NCI-H526 treated with DMSO at 0.1 percent for 48 hours (cell line): Measurements from ENCODE around the gene STON2.
"Not testable (repeated sequence)": the region's sequence is repeated elsewhere in the genome, so short reads cannot be mapped to it uniquely, and the experiment has no call there.

ENCODE experiments used
- DNase-seq: peaks from one replicate; lab custom pipeline; 2025; lab: John Stamatoyannopoulos, UW

Gene STON2

GRCh38 chr14:81380009-81380408, 20.1 kb downstream of the STON2 start:
- not testable (repeated sequence) for DNase-seq

GRCh38 chr14:81371802-81372201, 28.3 kb downstream of the STON2 start:
- no peak for DNase-seq

- no peak for DNase-seq
Measured at GRCh38 chr14:81367563-81367962, 32.6 kb downstream of the STON2 start.

GRCh38 chr14:81366884-81367283, 33.2 kb downstream of the STON2 start:
- DNase-seq, result no peak

GRCh38 chr14:81366214-81366613, 33.9 kb downstream of the STON2 start:
- DNase-seq, result no peak

GRCh38 chr14:81363746-81364378, 36.3 kb downstream of the STON2 start:
- DNase-seq, result no peak

- no peak for DNase-seq
Measured at GRCh38 chr14:81353691-81354323, 46.3 kb downstream of the STON2 start.

- DNase-seq, result no peak
Measured at GRCh38 chr14:81352413-81352812, 47.7 kb downstream of the STON2 start.

GRCh38 chr14:81351205-81351604, 48.9 kb downstream of the STON2 start:
- no peak for DNase-seq

GRCh38 chr14:81350344-81351130, 49.6 kb downstream of the STON2 start:
- DNase-seq, result no peak

- no peak for DNase-seq
Measured at GRCh38 chr14:81348061-81348460, 52.1 kb downstream of the STON2 start.

- DNase-seq, result no peak
Measured at GRCh38 chr14:81345781-81346180, 54.3 kb downstream of the STON2 start.

GRCh38 chr14:81344481-81345160, 55.5 kb downstream of the STON2 start:
- no peak for DNase-seq

GRCh38 chr14:81343701-81344100, 56.4 kb downstream of the STON2 start:
- DNase-seq, result no peak

GRCh38 chr14:81342850-81343580, 57.1 kb downstream of the STON2 start:
- DNase-seq, result no peak

- no peak for DNase-seq
Measured at GRCh38 chr14:81341781-81342180, 58.3 kb downstream of the STON2 start.

- DNase-seq, result no peak
Measured at GRCh38 chr14:81341370-81341769, 58.8 kb downstream of the STON2 start.

- no peak for DNase-seq
Measured at GRCh38 chr14:81340201-81340600, 59.9 kb downstream of the STON2 start.

GRCh38 chr14:81337073-81337472, 63.1 kb downstream of the STON2 start:
- DNase-seq, result no peak

GRCh38 chr14:81336009-81336408, 64.1 kb downstream of the STON2 start:
- no peak for DNase-seq

GRCh38 chr14:81332725-81333124, 67.4 kb downstream of the STON2 start:
- no peak for DNase-seq
